ENCODE results near the gene TMPO.

GRCh38 chr12:98469109-98469508, 46.3 kb upstream of the TMPO start:
- TF ChIP-seq ZNF530 (tag by site-specific recombination; IDR thresholded peaks at IDR 0.05; ENCODE audit: low read depth) (no peak), ZNF114 (tag by site-specific recombination; IDR thresholded peaks at IDR 0.05) (no peak), ZNF292 (tag by site-specific recombination; IDR thresholded peaks at IDR 0.05; ENCODE audit: borderline replicate concordance, low read depth) (no peak), ZNF132 (tag by site-specific recombination; IDR thresholded peaks at IDR 0.05; ENCODE audit: borderline replicate concordance) (no peak)
